Lung (tissue), 12 donors: ENCODE measurements around the gene MYO5B. TPM values are rescaled to one million over a fixed set of nuclear protein-coding genes. Genes with fewer than 3 reads are reported as not detected.
A peak's percentile ranks its signal among the peaks of the same experiment; 100 is the strongest.

ENCODE experiments used
- ATAC-seq: fragments of 200-7000 bp; cut with Tn5 transposase; one replicate; pipeline ENCODE4 v1.9.1; 2020; ENCODE audit warnings: moderate number of reproducible peaks; ENCODE audit not compliant: insufficient read depth, low FRiP score
- DNase-seq, 3 donors: peaks; one replicate each; pipeline ENCODE4 v3.0.0-alpha.2; 2013 to 2017
- H3K27ac ChIP-seq, 2 donors: one replicate each; pipeline ENCODE4 v1.5.1; 2013; ENCODE audit warnings: mild to moderate bottlenecking in 2 of 2, moderate library complexity in 2 of 2, control low read depth in 1 of 2, inconsistent platforms in 1 of 2, low read depth in 1 of 2, low read length in 1 of 2
- H3K27me3 ChIP-seq, 3 donors: one replicate each; pipeline ENCODE4 v1.5.1; 2013; ENCODE audit warnings: low read length in 2 of 3; ENCODE audit not compliant: control insufficient read depth in 3 of 3, insufficient read depth in 3 of 3
- H3K36me3 ChIP-seq, 4 donors: one replicate each; pipeline ENCODE4 v1.5.1; 2013; ENCODE audit warnings: low read length in 4 of 4, mild to moderate bottlenecking in 1 of 4, moderate library complexity in 1 of 4; ENCODE audit not compliant: control insufficient read depth in 4 of 4, insufficient read depth in 4 of 4
- H3K4me1 ChIP-seq, 5 donors: one replicate each; pipeline ENCODE4 v1.5.1; 2013; ENCODE audit warnings: low read length in 5 of 5, mild to moderate bottlenecking in 2 of 5, moderate library complexity in 1 of 5; ENCODE audit not compliant: control insufficient read depth in 5 of 5, insufficient read depth in 5 of 5
- H3K4me3 ChIP-seq: one replicate; pipeline ENCODE4 v1.5.1; 2013; ENCODE audit warnings: mild to moderate bottlenecking, control low read depth, moderate library complexity
- H3K9ac ChIP-seq, 2 donors: one replicate each; pipeline ENCODE4 v1.5.1; 2013; ENCODE audit warnings: low read length in 2 of 2, control low read depth in 1 of 2; ENCODE audit not compliant: insufficient read depth in 1 of 2
- H3K9me3 ChIP-seq, 4 donors: one replicate each; pipeline ENCODE4 v1.5.1; 2013; ENCODE audit warnings: low read length in 3 of 4, mild to moderate bottlenecking in 1 of 4, moderate library complexity in 1 of 4; ENCODE audit not compliant: control insufficient read depth in 4 of 4, insufficient read depth in 3 of 4
- WGBS, 2 donors: extraction: QIAGEN DNeasy Blood & Tissue Kit; methylation state at CpG; one replicate each; pipeline ENCODE4 v1.1.7; 2013; 5-methylcytosine and 5-hydroxymethylcytosine counted together
- polyA plus RNA-seq, 2 donors: library from polyadenylated mRNA; stranded (reverse); fragments of 200-250 nt; gene quantifications; one replicate each; pipeline ENCODE4 v1.2.1, GENCODE V29; 2013
- total RNA-seq, 2 donors: library from RNA; depleted of rRNA in 1 of 2; stranded (reverse); fragments of >200 nt in 1 of 2; gene quantifications; one replicate each; pipeline ENCODE4 v1.2.1, GENCODE V29; 2014 to 2021
- TF ChIP-seq, protein P1 (sequence below): IDR thresholded peaks from 2 replicates; pipeline ENCODE4 v1.5.1; 2012; ENCODE audit warnings: mild to moderate bottlenecking; ENCODE audit errors: control extremely low read depth, extremely low read depth
- donor health status: control.
- donor health status: control.
- donor health status: Bipolar disorder and iron deficiency.
- donor health status: healthy.
- donor health status: DM: yes; HTN: yes; CAD: no.

Gene MYO5B
- total and polyA plus RNA-seq, 4 donors, result 9.7 to 25.6 (median 19.7) TPM

DNA sequence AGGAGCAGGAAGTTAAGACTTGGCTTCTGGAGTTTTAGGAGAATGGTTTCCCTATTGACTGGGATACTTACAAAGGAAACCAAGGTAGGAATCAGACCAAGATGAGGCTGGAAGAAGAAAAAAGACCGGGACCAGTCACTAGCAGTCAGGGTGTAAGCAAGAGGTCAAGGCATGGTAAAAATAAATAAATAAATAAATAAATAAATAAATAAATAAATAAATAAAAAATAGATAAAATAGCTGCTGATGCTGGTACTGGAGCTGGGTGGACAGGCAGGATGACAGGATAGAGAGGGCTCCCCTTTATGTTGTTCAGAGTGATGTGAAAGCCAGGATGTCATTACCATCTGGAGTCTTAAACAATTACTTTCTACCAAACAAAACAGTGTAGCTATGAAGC is 89.9 kb downstream of the MYO5B start:
- Histone ChIP-seq H3K9me3 (no peaks in the 10 kb centered on the region), H3K27me3 (no peaks in the 10 kb centered on the region), H3K4me3 (no peak overlapping the region), H3K27ac (no peak overlapping the region), H3K4me1 (peaks cover 0 to 1% (median 0%) of the 10 kb centered on the region in 5 donors), H3K36me3 (no peaks in the 10 kb centered on the region), H3K9ac (no peak overlapping the region)
- DNase-seq (no peak), ATAC-seq (no peak)
- TF ChIP-seq, protein P1, sequence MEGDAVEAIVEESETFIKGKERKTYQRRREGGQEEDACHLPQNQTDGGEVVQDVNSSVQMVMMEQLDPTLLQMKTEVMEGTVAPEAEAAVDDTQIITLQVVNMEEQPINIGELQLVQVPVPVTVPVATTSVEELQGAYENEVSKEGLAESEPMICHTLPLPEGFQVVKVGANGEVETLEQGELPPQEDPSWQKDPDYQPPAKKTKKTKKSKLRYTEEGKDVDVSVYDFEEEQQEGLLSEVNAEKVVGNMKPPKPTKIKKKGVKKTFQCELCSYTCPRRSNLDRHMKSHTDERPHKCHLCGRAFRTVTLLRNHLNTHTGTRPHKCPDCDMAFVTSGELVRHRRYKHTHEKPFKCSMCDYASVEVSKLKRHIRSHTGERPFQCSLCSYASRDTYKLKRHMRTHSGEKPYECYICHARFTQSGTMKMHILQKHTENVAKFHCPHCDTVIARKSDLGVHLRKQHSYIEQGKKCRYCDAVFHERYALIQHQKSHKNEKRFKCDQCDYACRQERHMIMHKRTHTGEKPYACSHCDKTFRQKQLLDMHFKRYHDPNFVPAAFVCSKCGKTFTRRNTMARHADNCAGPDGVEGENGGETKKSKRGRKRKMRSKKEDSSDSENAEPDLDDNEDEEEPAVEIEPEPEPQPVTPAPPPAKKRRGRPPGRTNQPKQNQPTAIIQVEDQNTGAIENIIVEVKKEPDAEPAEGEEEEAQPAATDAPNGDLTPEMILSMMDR, result no peak
- 95 to 97% methylated on average over 1 of the region's 1 CpG for WGBS, 2 donors

DNA sequence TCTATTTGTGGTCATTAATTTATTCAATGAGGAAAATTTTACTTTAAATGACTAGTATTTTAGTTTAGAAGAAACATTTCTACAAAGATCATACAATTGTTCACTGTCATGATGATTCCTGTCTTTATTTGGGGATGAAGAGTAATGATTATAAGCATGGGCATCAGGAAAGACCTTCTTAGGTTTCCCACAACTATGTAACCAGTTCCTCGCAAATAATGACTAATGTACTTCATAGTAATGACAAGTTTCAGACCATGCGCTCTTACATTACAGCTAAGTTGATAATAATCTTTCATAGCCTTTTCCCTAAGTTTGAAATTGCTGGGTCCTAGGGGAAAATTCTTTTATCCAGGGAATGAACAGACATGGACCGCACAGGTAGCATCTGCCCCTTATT is 90.5 kb downstream of the MYO5B start:
- Histone ChIP-seq H3K27ac (no peak overlapping the region), H3K9me3 (no peaks in the 10 kb centered on the region), H3K27me3 (no peaks in the 10 kb centered on the region), H3K4me1 (peaks cover 0 to 1% (median 0%) of the 10 kb centered on the region in 5 donors), H3K36me3 (no peaks in the 10 kb centered on the region), H3K9ac (no peak overlapping the region), H3K4me3 (no peak overlapping the region)
- TF ChIP-seq, protein P1, result no peak
- WGBS, 2 donors, result 88 to 93% methylated on average over 3 of the region's 3 CpGs
- no peak for ATAC-seq
- DNase-seq, result no peak

DNA sequence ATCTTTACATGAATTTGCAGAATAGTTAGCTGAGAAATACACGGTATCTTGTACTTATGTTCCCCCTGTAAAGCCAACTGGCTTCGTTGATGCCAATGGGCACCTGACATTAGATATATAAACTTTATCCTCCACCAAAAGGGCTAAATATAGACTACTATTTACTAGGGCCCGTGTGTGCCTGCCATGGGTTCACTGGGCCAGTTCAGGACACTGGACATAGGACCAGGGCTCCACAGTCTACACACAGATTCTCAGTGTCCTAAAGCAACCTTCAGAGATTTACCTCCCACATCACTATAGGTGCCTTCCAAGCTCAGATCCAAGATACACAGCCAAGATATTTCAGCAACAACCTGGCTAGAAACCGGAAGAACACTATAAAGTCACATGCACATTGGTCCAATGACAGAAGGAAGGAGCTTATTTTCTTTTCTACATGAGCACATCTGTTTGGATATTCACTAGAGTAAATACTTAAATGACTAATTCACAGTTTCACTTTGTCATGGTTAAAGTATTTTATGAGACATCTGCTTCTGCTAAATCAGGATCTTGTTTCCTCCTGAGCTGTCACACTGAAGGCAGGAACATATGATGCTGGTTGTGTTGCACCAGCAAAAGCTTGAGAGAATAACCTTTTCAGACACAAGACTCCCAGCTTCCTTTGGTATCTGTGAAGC is 95.1 kb downstream of the MYO5B start:
- Histone ChIP-seq H3K4me3 (no peak overlapping the region), H3K27ac (no peak overlapping the region), H3K9me3 (no peaks in the 10 kb centered on the region), H3K36me3 (no peaks in the 10 kb centered on the region), H3K27me3 (no peaks in the 10 kb centered on the region), H3K9ac (no peak overlapping the region), H3K4me1 (no peaks in the 10 kb centered on the region)
- TF ChIP-seq, protein P1, result no peak
- 84 to 85% methylated on average over 4 of the region's 4 CpGs for WGBS, 2 donors
- no peak for DNase-seq
- no peak for ATAC-seq

DNA sequence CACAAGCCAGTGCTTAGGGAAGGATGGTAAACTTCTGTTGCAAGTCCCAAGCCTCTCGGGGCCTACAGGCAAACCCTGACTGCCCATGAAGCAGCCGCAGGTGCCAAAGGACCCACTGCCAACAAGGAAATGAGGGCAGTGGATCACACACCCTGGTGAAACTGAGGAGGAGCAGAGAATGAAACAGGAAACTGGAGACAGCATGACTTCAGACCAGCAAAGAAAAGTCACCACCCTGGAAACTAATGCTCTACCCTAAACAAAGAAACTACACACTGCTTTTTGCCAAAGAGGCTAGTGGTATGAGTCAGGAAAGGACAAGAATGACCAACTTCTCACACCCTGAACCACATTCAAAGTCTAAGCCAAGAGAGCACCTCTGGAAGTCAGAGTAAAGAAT is 97.2 kb downstream of the MYO5B start:
- TF ChIP-seq, protein P1, result no peak
- ATAC-seq (peak; percentile 15), DNase-seq (no peak)
- Histone ChIP-seq H3K9me3 (no peaks in the 10 kb centered on the region), H3K4me3 (no peak overlapping the region), H3K9ac (no peak overlapping the region), H3K27ac (no peak overlapping the region), H3K36me3 (no peaks in the 10 kb centered on the region), H3K4me1 (no peaks in the 10 kb centered on the region), H3K27me3 (no peaks in the 10 kb centered on the region)
- 56 to 75% methylated on average over 2 of the region's 2 CpGs for WGBS, 2 donors
